Testis (tissue), 2 donors: ENCODE data around the gene DHX34.

Experiments used
- POLR2A ChIP-seq: fragments of 450-650 bp; IDR thresholded peaks from one replicate; pipeline ENCODE4 v1.6.1; 2017; ENCODE audit warnings: antibody characterized with exemption, mild to moderate bottlenecking, moderate library complexity
- TF ChIP-seq, protein P1 (sequence below), 3 experiments: fragments of 450-650 bp in 2 of 3; fragments of 200-600 bp in 1 of 3; sonication (generic) in 1 of 3; IDR thresholded peaks; one replicate each; pipeline ENCODE4 v1.5.1; 2016 to 2019; ENCODE audit warnings: antibody characterized with exemption in 3 of 3, mild to moderate bottlenecking in 2 of 3, moderate library complexity in 1 of 3

DNA sequence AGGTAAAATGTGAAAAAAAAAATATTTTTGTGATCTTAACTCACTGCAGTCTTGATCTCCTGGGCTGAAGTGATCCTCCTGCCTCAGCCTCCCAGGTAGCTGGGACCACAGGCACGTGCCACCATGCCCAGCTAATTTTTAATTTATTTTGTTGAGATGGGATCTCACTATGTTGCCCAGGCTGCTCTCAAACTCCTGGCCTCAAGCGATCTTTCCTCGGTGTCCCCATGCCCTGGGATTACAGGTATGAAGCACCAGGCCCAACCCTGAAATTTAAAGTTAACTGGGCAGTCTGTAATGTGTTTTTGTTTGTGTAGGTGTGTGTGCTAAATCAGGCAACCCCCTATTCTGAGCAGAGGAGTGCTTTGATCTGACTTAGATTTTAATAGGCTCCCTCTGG lies 42.8 kb upstream of the DHX34 start:
- TF ChIP-seq, protein P1, sequence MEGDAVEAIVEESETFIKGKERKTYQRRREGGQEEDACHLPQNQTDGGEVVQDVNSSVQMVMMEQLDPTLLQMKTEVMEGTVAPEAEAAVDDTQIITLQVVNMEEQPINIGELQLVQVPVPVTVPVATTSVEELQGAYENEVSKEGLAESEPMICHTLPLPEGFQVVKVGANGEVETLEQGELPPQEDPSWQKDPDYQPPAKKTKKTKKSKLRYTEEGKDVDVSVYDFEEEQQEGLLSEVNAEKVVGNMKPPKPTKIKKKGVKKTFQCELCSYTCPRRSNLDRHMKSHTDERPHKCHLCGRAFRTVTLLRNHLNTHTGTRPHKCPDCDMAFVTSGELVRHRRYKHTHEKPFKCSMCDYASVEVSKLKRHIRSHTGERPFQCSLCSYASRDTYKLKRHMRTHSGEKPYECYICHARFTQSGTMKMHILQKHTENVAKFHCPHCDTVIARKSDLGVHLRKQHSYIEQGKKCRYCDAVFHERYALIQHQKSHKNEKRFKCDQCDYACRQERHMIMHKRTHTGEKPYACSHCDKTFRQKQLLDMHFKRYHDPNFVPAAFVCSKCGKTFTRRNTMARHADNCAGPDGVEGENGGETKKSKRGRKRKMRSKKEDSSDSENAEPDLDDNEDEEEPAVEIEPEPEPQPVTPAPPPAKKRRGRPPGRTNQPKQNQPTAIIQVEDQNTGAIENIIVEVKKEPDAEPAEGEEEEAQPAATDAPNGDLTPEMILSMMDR (IDR thresholded peaks at IDR 0.05) = no peak
- TF ChIP-seq POLR2A = no peak
